SKM-1 (cell line): ENCODE data around the gene SCLT1.

ENCODE experiments used
- DNase-seq: peaks from one replicate; lab custom pipeline; 2025; ENCODE audit not compliant: unreplicated experiment; lab: John Stamatoyannopoulos, UW

The SCLT1 gene

DNA sequence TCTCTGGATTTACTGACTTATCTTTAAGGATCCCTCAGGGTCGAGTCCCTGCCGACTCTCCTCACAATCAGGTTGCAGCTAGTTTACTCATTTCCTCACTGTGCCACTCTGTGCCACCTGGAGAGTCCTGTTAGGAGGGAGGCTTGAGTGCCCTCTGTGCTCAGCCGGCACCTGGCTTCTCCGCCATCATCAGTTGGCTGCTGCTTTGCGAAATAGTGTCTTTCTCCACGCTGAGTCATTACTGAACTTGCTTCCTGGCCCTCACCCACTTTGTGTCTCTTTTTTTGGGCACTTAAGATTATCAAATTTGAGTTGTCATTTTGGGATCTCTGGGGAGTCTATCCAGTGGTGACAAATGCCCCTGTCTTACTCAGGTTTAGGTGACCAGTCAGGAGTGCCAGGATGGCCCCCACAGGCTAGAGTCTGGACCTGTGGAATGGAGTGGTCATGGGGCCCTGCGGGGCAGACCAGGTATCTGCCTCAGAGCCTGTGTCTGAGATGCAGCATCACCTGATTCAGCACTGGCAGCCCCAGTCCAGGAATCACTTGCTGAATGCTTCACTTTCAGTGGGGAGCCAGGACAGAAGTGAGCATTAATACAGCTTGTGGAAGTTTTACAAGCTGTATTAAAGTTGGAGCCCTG, 246.1 kb downstream of the SCLT1 start:
- no peak for DNase-seq

DNA sequence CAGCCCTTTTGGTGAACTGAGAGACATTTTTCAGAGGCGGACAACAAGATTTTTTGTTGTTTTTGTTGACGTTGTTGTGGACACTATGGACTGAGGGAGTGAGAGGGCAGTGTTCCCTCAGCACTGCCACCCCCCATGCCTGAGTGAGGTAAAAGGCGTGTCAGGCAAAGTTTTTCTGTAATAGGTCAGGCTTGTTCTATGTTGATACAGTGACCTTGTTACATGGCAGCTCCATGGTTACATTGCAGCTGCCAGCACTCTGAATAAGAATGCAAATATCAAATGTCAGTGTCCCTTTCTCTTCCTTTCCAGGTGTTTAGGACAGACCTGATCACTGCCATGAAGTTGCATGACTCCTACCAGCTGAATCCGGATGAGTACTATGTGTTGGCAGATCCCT, 247.3 kb downstream of the SCLT1 start:
- no peak for DNase-seq

GRCh38 chr4:128844931-128845330, 248.4 kb downstream of the SCLT1 start:
- DNase-seq, result no peak

DNA sequence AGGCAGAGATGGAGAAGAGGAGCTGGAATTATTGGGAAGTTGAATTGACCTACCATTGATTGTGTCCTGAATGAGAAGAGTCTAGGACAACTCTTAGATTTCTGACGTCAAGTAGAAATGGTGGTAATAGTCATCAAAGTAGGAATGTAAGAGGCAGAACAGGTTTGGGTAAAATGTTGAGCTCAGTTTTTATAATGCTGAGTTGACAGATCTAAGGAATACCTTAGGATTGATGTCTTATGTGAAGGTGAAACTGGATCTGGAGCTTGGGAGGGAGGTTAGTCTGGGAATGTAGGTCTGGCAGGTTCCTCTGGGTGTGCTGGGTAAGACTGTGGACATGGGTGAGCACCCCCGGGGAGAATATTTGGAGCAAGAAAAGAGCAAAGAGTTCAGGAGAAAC, 251.9 kb downstream of the SCLT1 start:
- DNase-seq, result no peak

DNA sequence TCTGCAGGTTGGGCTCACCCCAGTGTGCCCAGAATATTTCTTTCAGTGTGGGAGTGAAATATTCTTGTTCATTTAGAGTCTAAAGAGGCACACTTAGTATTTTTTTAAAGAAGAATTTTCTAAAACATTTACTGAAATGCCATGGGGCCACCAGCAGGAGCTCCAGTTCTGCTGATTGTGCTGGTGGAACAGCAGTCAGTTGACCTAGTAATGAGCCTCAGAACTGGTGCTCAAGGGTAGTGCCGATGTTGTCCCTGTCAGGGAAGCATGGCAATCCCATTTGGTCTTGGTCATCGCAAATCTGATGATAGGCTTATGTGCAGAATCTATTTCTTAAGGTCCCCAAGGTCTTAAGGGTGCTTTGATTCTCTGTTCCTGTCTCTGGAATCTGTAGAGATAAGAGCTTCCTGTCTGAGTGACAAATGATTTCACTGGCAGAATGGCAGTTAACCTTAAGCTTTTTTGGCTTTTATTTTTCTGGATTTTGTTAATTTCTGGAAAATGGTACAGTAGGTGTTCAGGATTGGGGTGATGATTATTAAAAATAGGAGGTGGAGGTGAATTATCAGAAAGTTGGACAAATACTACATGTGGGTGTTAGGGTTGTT, 252.5 kb downstream of the SCLT1 start:
- DNase-seq, result no peak

DNA sequence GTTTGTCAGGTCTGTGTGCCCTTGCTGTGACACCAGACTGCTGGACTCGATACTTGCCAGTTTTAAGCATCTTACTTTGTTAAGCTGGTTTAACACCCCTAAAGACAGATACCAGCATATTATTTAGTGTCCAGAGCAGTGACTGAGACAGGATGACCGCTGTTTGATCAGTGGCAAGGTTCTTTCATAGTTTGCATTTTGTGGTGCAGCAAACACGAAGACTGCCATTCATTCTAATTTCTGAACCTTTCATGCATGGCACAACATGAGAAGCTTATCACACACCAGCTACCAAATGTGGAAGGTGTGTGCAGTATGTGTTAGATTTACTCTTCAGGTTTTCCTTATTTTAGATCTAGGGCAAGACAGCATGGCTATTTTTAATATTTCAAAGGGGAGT, 255.7 kb downstream of the SCLT1 start:
- no peak for DNase-seq

GRCh38 chr4:128837198-128837597, 256.1 kb downstream of the SCLT1 start:
- DNase-seq, result no peak

DNA sequence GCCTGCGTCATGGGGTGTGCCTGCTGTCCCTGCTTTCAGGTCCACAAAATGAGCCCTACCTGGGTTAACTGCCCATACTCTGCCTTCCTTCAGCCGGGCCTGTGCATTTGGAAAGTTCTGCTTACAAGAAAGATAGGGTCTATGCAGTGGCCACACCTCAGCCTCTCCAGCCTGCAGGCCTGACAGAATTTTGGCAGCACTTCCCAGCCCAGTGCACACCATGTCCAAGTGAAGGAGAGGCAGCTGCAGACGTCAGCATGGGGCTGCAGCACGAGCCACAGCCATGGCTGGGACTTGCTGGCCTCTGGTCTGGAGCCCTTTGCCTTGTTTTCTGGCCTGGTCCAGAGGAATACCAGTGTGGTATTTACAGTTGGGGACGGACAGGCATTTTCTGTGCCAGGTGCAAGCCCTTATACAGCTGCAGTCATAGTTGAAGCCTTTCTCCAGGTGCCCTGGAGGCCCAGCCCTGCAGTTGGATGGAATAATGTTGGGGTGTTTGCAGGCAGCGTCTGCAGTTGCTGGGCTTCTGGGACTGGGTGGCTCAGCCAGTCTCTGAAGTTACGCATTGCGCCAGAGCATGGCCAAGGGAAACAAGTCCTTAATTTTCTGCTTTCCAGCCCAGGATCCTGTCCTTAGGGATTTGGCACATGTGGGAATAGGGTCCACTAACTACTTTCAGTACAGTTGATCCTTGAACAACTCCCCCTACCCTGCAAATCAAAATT, 257.7 kb downstream of the SCLT1 start:
- DNase-seq, result no peak
